Left ventricle myocardium inferior (tissue), 1 donor: ENCODE data around the gene RSRC1. TPM values are rescaled to one million over a fixed set of nuclear protein-coding genes. Genes with fewer than 3 reads are reported as not detected.

Source experiments
- DNase-seq: peaks from one replicate; pipeline ENCODE4 v3.0.0-alpha.2; 2020
- H3K27ac ChIP-seq: fragments of 200-600 bp; replicated peaks from 2 replicates; pipeline ENCODE4 v1.8.0; 2021
- H3K27me3 ChIP-seq: fragments of 200-600 bp; 2 replicates; pipeline ENCODE4 v1.8.0; 2021; ENCODE audit warnings: low read depth
- H3K36me3 ChIP-seq: fragments of 200-600 bp; 2 replicates; pipeline ENCODE4 v1.8.0; 2021
- H3K4me1 ChIP-seq: fragments of 200-600 bp; 2 replicates; pipeline ENCODE4 v1.8.0; 2021
- H3K4me3 ChIP-seq: fragments of 200-600 bp; 2 replicates; pipeline ENCODE4 v1.8.0; 2021; ENCODE audit warnings: mild to moderate bottlenecking, moderate library complexity
- H3K9me3 ChIP-seq: fragments of 200-600 bp; replicated peaks from 2 replicates; pipeline ENCODE4 v1.8.0; 2021
- intact Hi-C: fragments of 100-400 bp; cut with micrococcal nuclease; formaldehyde crosslinking; loops from one replicate; pipeline ENCODE4 v1.11.0; 2022
- total RNA-seq: library from RNA; stranded (reverse); fragmentation: NEBNext Ultra II Directional; extraction: Animal tissue kit (Norgen Biotek cat#: 25700); gene quantifications from one replicate; pipeline ENCODE4 v1.2.1, GENCODE V29; 2021
- TF ChIP-seq, protein P1 (sequence below): fragments of 200-600 bp; IDR thresholded peaks from 2 replicates; pipeline ENCODE4 v1.8.0; 2021; ENCODE audit warnings: antibody characterized with exemption, mild to moderate bottlenecking, borderline replicate concordance
- donor health status: DM: no; HTN: yes; CAD: no; lungs with severe emphysema.

Gene RSRC1
- total RNA-seq, 1 donor from 2014 or later, result 19.1 TPM

DNA sequence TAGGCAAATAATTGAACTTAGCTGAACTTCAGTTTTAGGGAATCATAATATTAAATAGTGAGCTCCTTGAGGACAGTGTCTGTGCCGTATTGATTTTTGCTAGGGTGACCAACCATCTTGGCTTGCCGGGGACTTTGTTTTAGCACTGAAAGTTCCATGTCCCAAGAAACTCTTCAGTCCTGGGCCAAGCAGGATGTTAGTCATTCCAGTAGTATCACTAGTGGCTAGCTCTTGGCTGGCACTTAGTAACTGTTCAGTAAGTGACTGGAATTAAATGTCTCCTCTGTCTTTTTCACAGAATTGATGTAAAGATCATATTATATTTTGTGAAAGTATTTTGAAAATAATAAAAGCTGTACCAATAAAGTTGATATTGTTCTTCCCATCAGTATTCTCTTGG, 42.3 kb downstream of the RSRC1 start:
- no peak for DNase-seq
- TF ChIP-seq, protein P1, sequence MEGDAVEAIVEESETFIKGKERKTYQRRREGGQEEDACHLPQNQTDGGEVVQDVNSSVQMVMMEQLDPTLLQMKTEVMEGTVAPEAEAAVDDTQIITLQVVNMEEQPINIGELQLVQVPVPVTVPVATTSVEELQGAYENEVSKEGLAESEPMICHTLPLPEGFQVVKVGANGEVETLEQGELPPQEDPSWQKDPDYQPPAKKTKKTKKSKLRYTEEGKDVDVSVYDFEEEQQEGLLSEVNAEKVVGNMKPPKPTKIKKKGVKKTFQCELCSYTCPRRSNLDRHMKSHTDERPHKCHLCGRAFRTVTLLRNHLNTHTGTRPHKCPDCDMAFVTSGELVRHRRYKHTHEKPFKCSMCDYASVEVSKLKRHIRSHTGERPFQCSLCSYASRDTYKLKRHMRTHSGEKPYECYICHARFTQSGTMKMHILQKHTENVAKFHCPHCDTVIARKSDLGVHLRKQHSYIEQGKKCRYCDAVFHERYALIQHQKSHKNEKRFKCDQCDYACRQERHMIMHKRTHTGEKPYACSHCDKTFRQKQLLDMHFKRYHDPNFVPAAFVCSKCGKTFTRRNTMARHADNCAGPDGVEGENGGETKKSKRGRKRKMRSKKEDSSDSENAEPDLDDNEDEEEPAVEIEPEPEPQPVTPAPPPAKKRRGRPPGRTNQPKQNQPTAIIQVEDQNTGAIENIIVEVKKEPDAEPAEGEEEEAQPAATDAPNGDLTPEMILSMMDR, result no peak
- Histone ChIP-seq H3K4me3 (no peak overlapping the region), H3K36me3 (peaks cover 2% of the 10 kb centered on the region), H3K9me3 (no peaks in the 10 kb centered on the region), H3K27me3 (no peaks in the 10 kb centered on the region), H3K27ac (no peak overlapping the region), H3K4me1 (peaks cover 5% of the 10 kb centered on the region)
- intact Hi-C loops, result no loop called here

GRCh38 chr3:158158969-158159368, 49.1 kb downstream of the RSRC1 start:
- Histone ChIP-seq H3K27ac (no peak overlapping the region), H3K4me1 (no peaks in the 10 kb centered on the region), H3K36me3 (peaks cover 2% of the 10 kb centered on the region), H3K9me3 (no peaks in the 10 kb centered on the region), H3K4me3 (no peak overlapping the region), H3K27me3 (no peaks in the 10 kb centered on the region)
- DNase-seq, result no peak
- TF ChIP-seq, protein P1, result no peak
- intact Hi-C loops, result no loop called here

GRCh38 chr3:158159714-158160113, 49.8 kb downstream of the RSRC1 start:
- TF ChIP-seq, protein P1, result no peak
- no peak overlapping the region for H3K27ac ChIP-seq
- DNase-seq, result no peak
- peaks cover under 1% of the 10 kb centered on the region for H3K36me3 ChIP-seq
- intact Hi-C loops, result no loop called here
- H3K4me3 ChIP-seq, result no peak overlapping the region
- no peaks in the 10 kb centered on the region for H3K9me3 ChIP-seq
- H3K27me3 ChIP-seq, result no peaks in the 10 kb centered on the region
- no peaks in the 10 kb centered on the region for H3K4me1 ChIP-seq

- Histone ChIP-seq H3K9me3 (no peaks in the 10 kb centered on the region), H3K36me3 (no peaks in the 10 kb centered on the region), H3K4me1 (no peaks in the 10 kb centered on the region), H3K4me3 (no peak overlapping the region), H3K27me3 (no peaks in the 10 kb centered on the region), H3K27ac (no peak overlapping the region)
- intact Hi-C loops, result no loop called here
- TF ChIP-seq, protein P1, result no peak
- no peak for DNase-seq
These were observed 51.1 kb downstream of the RSRC1 start for GRCh38 chr3:158160958-158161357.

GRCh38 chr3:158165141-158165655, 55.3 kb downstream of the RSRC1 start:
- Histone ChIP-seq H3K4me3 (no peak overlapping the region), H3K36me3 (no peaks in the 10 kb centered on the region), H3K9me3 (no peaks in the 10 kb centered on the region), H3K4me1 (peaks cover 4% of the 10 kb centered on the region), H3K27ac (no peak overlapping the region), H3K27me3 (no peaks in the 10 kb centered on the region)
- intact Hi-C loops, result loop anchor here (5.0 kb wide), 1 partner anchor 928 kb away; no protein-coding TSS in a partner anchor
- TF ChIP-seq, protein P1, result no peak
- no peak for DNase-seq

DNA sequence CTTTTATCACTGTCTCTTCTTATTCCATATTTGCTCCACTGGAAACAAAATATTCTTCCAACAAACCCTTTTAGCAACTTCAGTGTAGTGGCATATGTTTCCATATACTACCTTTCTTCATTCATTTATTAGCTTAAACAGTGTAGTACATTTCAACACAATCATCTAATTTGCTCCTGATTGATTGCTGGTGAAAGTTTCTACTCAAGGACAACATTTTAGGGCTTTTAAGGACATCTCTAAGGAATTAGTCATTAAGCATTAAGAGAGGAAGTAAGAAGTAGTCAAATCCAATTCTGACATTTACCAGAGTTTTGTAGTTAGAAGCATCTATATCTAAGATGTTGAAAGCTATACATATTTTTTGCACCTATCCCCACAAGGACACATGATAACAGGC, 55.8 kb downstream of the RSRC1 start:
- Histone ChIP-seq H3K4me3 (no peak overlapping the region), H3K9me3 (no peaks in the 10 kb centered on the region), H3K27ac (no peak overlapping the region), H3K36me3 (no peaks in the 10 kb centered on the region), H3K4me1 (peaks cover 4% of the 10 kb centered on the region), H3K27me3 (no peaks in the 10 kb centered on the region)
- DNase-seq, result no peak
- TF ChIP-seq, protein P1, result no peak
- intact Hi-C loops, result loop anchor here (5.0 kb wide), 1 partner anchor 928 kb away; no protein-coding TSS in a partner anchor
